C4-2B (cell line): ENCODE measurements around the gene SPDEF.

ENCODE experiments used
- CTCF ChIP-seq: fragments of 450-650 bp; conservative IDR thresholded peaks from 2 replicates; pipeline ENCODE4 v1.5.1; 2017; ENCODE audit warnings: mild to moderate bottlenecking
- ZFX ChIP-seq: fragments of 450-650 bp; IDR thresholded peaks from 2 replicates; pipeline ENCODE4 v1.6.1; 2017

- TF ChIP-seq CTCF (no peak), ZFX (no peak)
Measured at GRCh38 chr6:34574647-34575293, 18.6 kb upstream of the SPDEF start.
